ENCODE data around the gene ZC3H6.

DNA sequence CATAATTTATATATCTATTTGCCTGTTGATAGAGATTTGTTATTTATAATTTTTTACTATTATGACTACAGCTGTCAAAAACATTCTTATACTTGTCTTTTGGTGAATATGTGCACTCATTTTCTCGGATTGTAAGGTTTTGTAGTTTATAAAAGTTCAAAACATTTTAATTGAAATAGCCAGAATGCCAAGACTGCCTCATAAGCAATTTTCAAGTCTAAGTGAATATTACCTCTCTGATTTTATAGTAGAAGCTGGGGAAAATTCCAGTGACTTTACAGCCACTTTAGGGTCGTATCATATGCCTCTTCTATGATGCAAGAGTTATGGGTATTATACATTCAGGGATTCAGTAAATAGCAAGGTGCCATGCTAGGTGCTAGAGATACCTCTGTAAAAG, 21.0 kb downstream of the ZC3H6 start:
- TF ChIP-seq, protein P1, sequence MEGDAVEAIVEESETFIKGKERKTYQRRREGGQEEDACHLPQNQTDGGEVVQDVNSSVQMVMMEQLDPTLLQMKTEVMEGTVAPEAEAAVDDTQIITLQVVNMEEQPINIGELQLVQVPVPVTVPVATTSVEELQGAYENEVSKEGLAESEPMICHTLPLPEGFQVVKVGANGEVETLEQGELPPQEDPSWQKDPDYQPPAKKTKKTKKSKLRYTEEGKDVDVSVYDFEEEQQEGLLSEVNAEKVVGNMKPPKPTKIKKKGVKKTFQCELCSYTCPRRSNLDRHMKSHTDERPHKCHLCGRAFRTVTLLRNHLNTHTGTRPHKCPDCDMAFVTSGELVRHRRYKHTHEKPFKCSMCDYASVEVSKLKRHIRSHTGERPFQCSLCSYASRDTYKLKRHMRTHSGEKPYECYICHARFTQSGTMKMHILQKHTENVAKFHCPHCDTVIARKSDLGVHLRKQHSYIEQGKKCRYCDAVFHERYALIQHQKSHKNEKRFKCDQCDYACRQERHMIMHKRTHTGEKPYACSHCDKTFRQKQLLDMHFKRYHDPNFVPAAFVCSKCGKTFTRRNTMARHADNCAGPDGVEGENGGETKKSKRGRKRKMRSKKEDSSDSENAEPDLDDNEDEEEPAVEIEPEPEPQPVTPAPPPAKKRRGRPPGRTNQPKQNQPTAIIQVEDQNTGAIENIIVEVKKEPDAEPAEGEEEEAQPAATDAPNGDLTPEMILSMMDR (IDR thresholded peaks at IDR 0.05) = no peak
- TF ChIP-seq POLR2A (IDR thresholded peaks at IDR 0.05) = no peak
